Activated CD8-positive, alpha-beta memory T cell treated with anti-CD3 and anti-CD28 coated beads, Interleukin-2, amount 10 ng/mL, durations not matched to agents 7 days and 5 days (primary cell): ENCODE measurements around the gene POLRMT. TPM values are rescaled to one million over a fixed set of nuclear protein-coding genes. Genes with fewer than 3 reads are reported as not detected.
"Not testable (repeated sequence)": the region's sequence is repeated elsewhere in the genome, so short reads cannot be mapped to it uniquely, and the experiment has no call there.

Experiments
- ATAC-seq: fragments of 150-1000 bp; cut with Tn5 transposase; one replicate; pipeline ENCODE4 v1.10.0; 2021; ENCODE audit warnings: moderate library complexity
- CTCF ChIA-PET: fragments of 350-600 bp; sonication (Branson Sonifier 250); formaldehyde crosslinking; loops from one replicate; lab custom pipeline; 2021; ENCODE audit warnings: antibody characterized with exemption; lab: Charles Lee
- DNase-seq: peaks from one replicate; pipeline ENCODE4 v3.0.0-alpha.2; 2020
- H3K27ac Mint-ChIP-seq: one replicate; pipeline ENCODE4 v1.8.0; 2021; ENCODE audit warnings: mild to moderate bottlenecking, mixed read lengths
- H3K27me3 Mint-ChIP-seq: one replicate; pipeline ENCODE4 v1.8.0; 2021; ENCODE audit warnings: mixed read lengths
- H3K36me3 Mint-ChIP-seq: one replicate; pipeline ENCODE4 v1.8.0; 2021; ENCODE audit warnings: mild to moderate bottlenecking, mixed read lengths
- H3K4me1 Mint-ChIP-seq: one replicate; pipeline ENCODE4 v1.8.0; 2021; ENCODE audit warnings: mixed read lengths
- H3K4me3 Mint-ChIP-seq: one replicate; pipeline ENCODE4 v1.8.0; 2021; ENCODE audit warnings: mild to moderate bottlenecking, moderate library complexity, mixed read lengths
- H3K9me3 Mint-ChIP-seq: one replicate; pipeline ENCODE4 v1.8.0; 2022; ENCODE audit warnings: low read depth, mixed read lengths
- total RNA-seq, 2 experiments: library from RNA; stranded (reverse); gene quantifications; one replicate each; pipeline ENCODE4 v1.2.3, GENCODE V29; 2021

The POLRMT gene
- total RNA-seq, 2 experiments from 2014 or later = 65.0 to 68.1 TPM

- ATAC-seq = no peak
- Mint-ChIP-seq H3K9me3 (no peaks in the 10 kb centered on the region), H3K36me3 (no peaks in the 10 kb centered on the region), H3K4me3 (no peak overlapping the region), H3K27ac (no peak overlapping the region), H3K27me3 (peaks cover 35% of the 10 kb centered on the region), H3K4me1 (peaks cover 2% of the 10 kb centered on the region)
- no peak for DNase-seq
- CTCF ChIA-PET = no interaction called here
Observed at GRCh38 chr19:591099-591958, 42.0 kb downstream of the POLRMT start.

DNA sequence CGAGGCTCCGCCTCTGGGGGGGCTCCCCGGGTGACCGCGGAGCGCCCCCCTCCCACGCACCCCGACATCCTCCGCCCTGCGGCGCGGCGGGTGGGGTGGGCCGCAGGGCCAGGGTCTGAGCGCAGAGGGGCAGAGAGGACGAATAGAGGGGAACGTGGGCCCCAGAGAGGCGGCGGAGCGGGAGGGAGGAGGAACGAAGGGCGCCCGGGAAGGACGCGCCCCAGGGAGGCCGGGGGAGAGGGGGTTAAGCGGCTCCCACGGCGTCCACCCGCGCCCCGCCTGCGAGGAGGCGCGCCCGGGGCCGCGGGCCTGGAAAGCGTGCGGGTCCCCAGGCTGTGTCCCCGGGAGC lies 42.6 kb downstream of the POLRMT start:
- peaks cover 37% of the 10 kb centered on the region for H3K27me3 Mint-ChIP-seq
- DNase-seq = no peak
- ATAC-seq = no peak
- no peak overlapping the region for H3K4me3 Mint-ChIP-seq
- H3K4me1 Mint-ChIP-seq = peaks cover 2% of the 10 kb centered on the region
- H3K27ac Mint-ChIP-seq = no peak overlapping the region
- CTCF ChIA-PET = no interaction called here
- no peaks in the 10 kb centered on the region for H3K36me3 Mint-ChIP-seq
- no peaks in the 10 kb centered on the region for H3K9me3 Mint-ChIP-seq

DNA sequence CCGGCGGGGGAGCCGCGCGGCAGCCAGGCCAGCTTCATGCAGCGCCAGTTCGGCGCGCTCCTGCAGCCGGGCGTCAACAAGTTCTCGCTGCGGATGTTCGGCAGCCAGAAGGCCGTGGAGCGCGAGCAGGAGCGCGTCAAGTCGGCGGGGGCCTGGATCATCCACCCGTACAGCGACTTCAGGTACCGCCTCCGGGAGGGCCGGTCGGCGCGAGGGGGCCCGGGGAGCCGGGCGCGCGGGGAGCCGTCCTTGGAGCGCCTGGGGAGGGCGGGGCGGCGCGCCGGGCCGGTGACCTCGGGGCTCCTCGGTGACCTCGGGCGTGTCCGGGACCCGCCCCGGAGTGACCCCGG lies 43.0 kb downstream of the POLRMT start:
- Mint-ChIP-seq H3K9me3 (no peaks in the 10 kb centered on the region), H3K4me3 (no peak overlapping the region), H3K27ac (no peak overlapping the region), H3K36me3 (no peaks in the 10 kb centered on the region), H3K27me3 (peaks cover 37% of the 10 kb centered on the region), H3K4me1 (peaks cover 2% of the 10 kb centered on the region)
- peak; percentile 37 for ATAC-seq
- CTCF ChIA-PET = interaction anchor here (0.8 kb wide), 1 partner anchor 144 kb away, joined by 3 read pairs; no protein-coding TSS in a partner anchor
- DNase-seq = no peak

- Mint-ChIP-seq H3K36me3 (no peaks in the 10 kb centered on the region), H3K9me3 (no peaks in the 10 kb centered on the region), H3K4me1 (peaks cover 2% of the 10 kb centered on the region), H3K4me3 (no peak within 1 kb of the TSS), H3K27me3 (peaks cover 37% of the 10 kb centered on the region), H3K27ac (no peak within 1 kb of the TSS)
- ATAC-seq = no peak
- CTCF ChIA-PET = interaction anchor here (0.8 kb wide), 1 partner anchor 144 kb away, joined by 3 read pairs; no protein-coding TSS in a partner anchor
- no peak for DNase-seq
Observed at GRCh38 chr19:589693-590395, 43.5 kb downstream of the POLRMT start, which contains the start of gene HCN2. TSS of gene HCN2 (plus strand) at chr19:589881. CDS start at chr19:589946, 65 bp downstream.

DNA sequence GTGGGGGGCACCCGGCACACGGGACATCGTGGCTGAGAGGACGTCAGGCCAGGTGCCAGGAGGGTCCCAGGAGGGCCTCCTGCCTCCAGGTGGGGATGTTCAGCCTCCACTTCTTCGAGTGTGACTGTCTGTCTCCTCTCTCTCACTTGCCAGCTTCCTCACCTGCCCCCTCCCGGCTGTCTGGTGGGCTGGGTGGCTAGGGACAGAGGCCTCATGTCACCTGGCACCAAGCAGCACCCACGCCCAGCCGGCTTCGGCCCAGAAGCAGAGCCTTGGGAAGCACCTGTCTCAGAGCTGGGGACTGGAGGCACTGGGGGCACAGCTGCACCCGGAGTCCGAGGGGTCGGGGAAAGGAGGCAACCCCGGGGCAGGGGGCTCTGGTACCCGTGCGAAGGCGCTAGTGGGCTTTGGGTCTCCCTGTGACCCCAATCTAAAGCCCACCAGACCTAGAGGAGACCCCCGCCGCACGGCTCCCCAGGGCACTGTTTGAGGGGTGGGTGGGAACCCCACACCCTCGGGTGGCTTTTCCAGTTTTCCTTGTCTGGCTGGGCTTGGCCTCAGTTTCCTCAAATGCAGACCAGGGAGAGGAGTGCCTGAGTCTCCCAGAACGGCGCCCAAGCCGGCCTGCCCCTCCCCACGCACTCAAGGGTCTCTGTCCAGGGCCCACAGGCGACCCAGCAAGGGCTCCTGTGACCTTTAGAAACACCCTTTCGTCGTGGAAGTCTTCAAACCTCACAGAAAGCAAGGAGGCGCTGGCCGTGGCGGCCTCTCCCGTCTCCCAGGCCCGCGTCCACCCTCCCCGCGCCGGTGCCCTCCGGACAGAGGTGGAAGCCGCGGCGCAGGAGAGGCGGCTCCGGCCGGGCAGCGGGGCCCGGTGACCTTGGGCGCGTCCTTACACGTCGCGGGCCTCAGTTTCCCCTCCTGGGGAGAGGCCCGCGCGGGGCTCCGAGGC lies 44.3 kb downstream of the POLRMT start:
- DNase-seq = no peak
- H3K27ac Mint-ChIP-seq = no peak overlapping the region
- CTCF ChIA-PET = interaction anchor here (1.3 kb wide), 1 partner anchor 78 kb away, joined by 3 read pairs; no protein-coding TSS in a partner anchor
- H3K9me3 Mint-ChIP-seq = no peaks in the 10 kb centered on the region
- no peaks in the 10 kb centered on the region for H3K36me3 Mint-ChIP-seq
- H3K27me3 Mint-ChIP-seq = peaks cover 37% of the 10 kb centered on the region
- peaks cover 2% of the 10 kb centered on the region for H3K4me1 Mint-ChIP-seq
- no peak overlapping the region for H3K4me3 Mint-ChIP-seq
- no peak for ATAC-seq

- H3K4me3 Mint-ChIP-seq = no peak overlapping the region
- H3K27ac Mint-ChIP-seq = no peak overlapping the region
- no peaks in the 10 kb centered on the region for H3K9me3 Mint-ChIP-seq
- peaks cover 31% of the 10 kb centered on the region for H3K27me3 Mint-ChIP-seq
- H3K4me1 Mint-ChIP-seq = peaks cover 2% of the 10 kb centered on the region
- H3K36me3 Mint-ChIP-seq = no peaks in the 10 kb centered on the region
- ATAC-seq = peak; percentile 54
- DNase-seq = peak; percentile 72
- CTCF ChIA-PET = interaction anchor here (1.3 to 1.6 kb wide), 2 partner anchors 77 to 78 kb away, joined by 3 read pairs; no protein-coding TSS in a partner anchor
Observed at GRCh38 chr19:588093-588740, 45.1 kb downstream of the POLRMT start.

- peaks cover 17% of the 10 kb centered on the region for H3K27me3 Mint-ChIP-seq
- DNase-seq = no peak
- H3K4me1 Mint-ChIP-seq = peaks cover 2% of the 10 kb centered on the region
- no peaks in the 10 kb centered on the region for H3K9me3 Mint-ChIP-seq
- no peaks in the 10 kb centered on the region for H3K36me3 Mint-ChIP-seq
- H3K27ac Mint-ChIP-seq = no peak overlapping the region
- ATAC-seq = no peak
- no peak overlapping the region for H3K4me3 Mint-ChIP-seq
- CTCF ChIA-PET = interaction anchor here (1.0 to 2.9 kb wide), 4 partner anchors 12 to 148 kb away, joined by 3 to 14 read pairs (median 8); partner anchors contain the start of gene CDC34
Observed at GRCh38 chr19:585551-586110, 47.7 kb downstream of the POLRMT start.

GRCh38 chr19:585146-585545 lies 48.2 kb downstream of the POLRMT start:
- not testable (repeated sequence) for ATAC-seq

GRCh38 chr19:584240-585001 lies 48.9 kb downstream of the POLRMT start:
- H3K27ac Mint-ChIP-seq = no peak overlapping the region
- no peaks in the 10 kb centered on the region for H3K9me3 Mint-ChIP-seq
- DNase-seq (peak; percentile 66), ATAC-seq (peak; percentile 70)
- CTCF ChIA-PET = interaction anchor here (0.6 to 2.9 kb wide), 22 partner anchors 8 to 819 kb away, joined by 3 to 14 read pairs (median 4); partner anchors contain the start of genes BSG and CDC34
- H3K4me3 Mint-ChIP-seq = no peak overlapping the region
- no peaks in the 10 kb centered on the region for H3K36me3 Mint-ChIP-seq
- H3K4me1 Mint-ChIP-seq = peaks cover 2% of the 10 kb centered on the region
- peaks cover 15% of the 10 kb centered on the region for H3K27me3 Mint-ChIP-seq

More at GRCh38 chr19:585146-585545, 48.2 kb downstream of the POLRMT start:
- DNase-seq, H3K4me3 Mint-ChIP-seq, H3K4me1 Mint-ChIP-seq, H3K36me3 Mint-ChIP-seq, H3K9me3 Mint-ChIP-seq, H3K27ac Mint-ChIP-seq: not testable (repeated sequence)
- peaks cover 15% of the 10 kb centered on the region for H3K27me3 Mint-ChIP-seq
- CTCF ChIA-PET = interaction anchor here (1.2 to 2.9 kb wide), 11 partner anchors 10 to 149 kb away, joined by 3 to 14 read pairs (median 7); partner anchors contain the start of genes BSG and CDC34

DNA sequence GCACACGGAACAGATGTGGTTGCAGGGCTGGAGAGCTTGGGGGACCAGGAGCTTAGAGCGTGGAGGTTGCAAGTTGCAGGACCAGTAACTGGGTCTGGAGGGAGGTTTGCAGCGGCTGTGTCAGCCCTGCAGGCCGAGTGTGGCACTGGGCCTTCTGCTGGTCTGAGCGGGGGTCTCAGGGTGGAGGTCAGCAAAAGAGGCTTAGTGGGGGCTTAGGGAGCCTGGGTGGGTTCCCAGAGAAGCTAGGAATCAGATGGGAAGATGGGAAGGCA lies 49.4 kb downstream of the POLRMT start:
- ATAC-seq (no peak), DNase-seq (no peak)
- H3K4me1 Mint-ChIP-seq = no peaks in the 10 kb centered on the region
- no peak overlapping the region for H3K4me3 Mint-ChIP-seq
- no peaks in the 10 kb centered on the region for H3K36me3 Mint-ChIP-seq
- CTCF ChIA-PET = interaction anchor here (0.6 to 2.9 kb wide), 21 partner anchors 9 to 153 kb away, joined by 3 to 14 read pairs (median 5); partner anchors contain the start of genes BSG and CDC34
- H3K27me3 Mint-ChIP-seq = peaks cover 12% of the 10 kb centered on the region
- no peak overlapping the region for H3K27ac Mint-ChIP-seq
- no peaks in the 10 kb centered on the region for H3K9me3 Mint-ChIP-seq

- Mint-ChIP-seq H3K27ac (no peak overlapping the region), H3K9me3 (no peaks in the 10 kb centered on the region)
Observed at GRCh38 chr19:583198-583967, 50.0 kb downstream of the POLRMT start.

More at GRCh38 chr19:583198-583967, 50.0 kb downstream of the POLRMT start:
- ATAC-seq (no peak), DNase-seq (no peak)
- CTCF ChIA-PET = interaction anchor here (0.9 to 2.9 kb wide), 13 partner anchors 8 to 154 kb away, joined by 3 to 14 read pairs (median 7); partner anchors contain the start of genes BSG and CDC34
- Mint-ChIP-seq H3K4me3 (no peak overlapping the region), H3K36me3 (no peaks in the 10 kb centered on the region), H3K27me3 (peaks cover 8% of the 10 kb centered on the region), H3K4me1 (no peaks in the 10 kb centered on the region)
